Muscle of leg (tissue), 11 donors: ENCODE data around the gene SPTBN1. TPM values are rescaled to one million over a fixed set of nuclear protein-coding genes. Genes with fewer than 3 reads are reported as not detected.

Source experiments
- DNase-seq: peaks from one replicate; pipeline ENCODE4 v3.0.0; 2013
- H3K27ac ChIP-seq: one replicate; pipeline ENCODE4 v1.5.1; 2013; ENCODE audit warnings: mild to moderate bottlenecking, low read length, control low read depth
- H3K27me3 ChIP-seq: one replicate; pipeline ENCODE4 v1.6.1; 2013; ENCODE audit warnings: low read length; ENCODE audit not compliant: control insufficient read depth, insufficient read depth
- H3K36me3 ChIP-seq: one replicate; pipeline ENCODE4 v1.6.1; 2013; ENCODE audit warnings: low read length; ENCODE audit not compliant: control insufficient read depth, insufficient read depth
- H3K4me1 ChIP-seq: one replicate; pipeline ENCODE4 v1.6.1; 2013; ENCODE audit warnings: low read length; ENCODE audit not compliant: control insufficient read depth, insufficient read depth
- H3K4me3 ChIP-seq: one replicate; pipeline ENCODE4 v1.5.1; 2013; ENCODE audit warnings: low read length, control low read depth
- H3K9me3 ChIP-seq: replicated peaks from 2 replicates; pipeline ENCODE4 v1.6.1; 2013; ENCODE audit warnings: low read depth, low read length; ENCODE audit not compliant: control insufficient read depth
- WGBS: methylation state at CpG from one replicate; pipeline ENCODE4 v1.1.5; 2013; ENCODE audit warnings: missing lambda C conversion rate; ENCODE audit not compliant: insufficient coverage; 5-methylcytosine and 5-hydroxymethylcytosine counted together
- polyA plus RNA-seq, 8 donors: library from polyadenylated mRNA; unstranded; fragments of 120-200 nt; gene quantifications; one replicate each; pipeline versions ENCODE4 v1.2.1 to v1.2.3, GENCODE V29; 2013; ENCODE audit warnings: inconsistent platforms in 1 of 8, low replicate concordance in 1 of 8; ENCODE audit not compliant: insufficient read length in 8 of 8, insufficient read depth in 1 of 8
- total RNA-seq: library from RNA; stranded (reverse); fragments of 120-200 nt; gene quantifications from one replicate; pipeline ENCODE4 v1.2.4, GENCODE V29; 2013

Gene SPTBN1
- total and polyA plus RNA-seq, 9 donors: 228 to 333 (median 273) TPM

DNA sequence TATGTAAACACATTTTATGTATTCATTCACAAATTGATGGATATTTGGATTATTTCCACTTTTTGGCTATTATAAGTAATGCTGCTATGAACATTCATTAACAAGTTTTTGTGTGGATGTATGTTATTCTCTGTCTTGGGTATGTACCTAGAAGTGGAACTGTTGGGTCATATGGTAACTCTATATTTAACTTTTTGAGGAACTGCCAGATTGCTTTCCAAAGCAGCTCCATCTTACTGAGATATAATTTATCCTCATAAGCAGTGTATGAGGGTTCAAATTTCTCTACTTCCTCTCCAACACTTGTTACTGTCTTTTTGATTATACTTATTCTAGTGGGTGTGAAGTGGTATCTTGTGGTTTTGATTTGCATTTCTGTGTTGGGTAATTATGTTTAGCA is 260.2 kb downstream of the SPTBN1 start:
- H3K36me3 ChIP-seq: no peaks in the 10 kb centered on the region
- DNase-seq: no peak
- no peaks in the 10 kb centered on the region for H3K4me1 ChIP-seq
- H3K27ac ChIP-seq: no peak overlapping the region
- H3K27me3 ChIP-seq: no peaks in the 10 kb centered on the region
- no peaks in the 10 kb centered on the region for H3K9me3 ChIP-seq
- H3K4me3 ChIP-seq: no peak overlapping the region

DNA sequence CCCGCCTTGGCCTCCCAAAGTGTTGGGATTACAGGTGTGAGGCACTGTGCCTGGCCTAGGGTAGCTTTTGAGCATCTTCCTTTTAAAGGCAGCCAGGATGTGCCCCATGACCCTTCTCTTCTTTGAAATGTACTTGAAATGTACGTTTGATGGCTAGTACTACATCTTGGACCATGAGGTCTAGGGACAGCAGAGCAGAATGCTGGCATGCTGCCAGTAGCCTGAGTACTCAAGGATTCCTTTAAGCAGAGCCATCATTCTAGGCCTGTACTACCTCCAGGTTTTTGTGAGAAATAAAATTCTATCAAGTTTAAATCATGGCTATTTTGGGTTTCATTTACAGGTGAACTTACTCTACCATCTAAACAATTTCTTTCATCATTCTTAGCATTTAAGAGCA is 264.4 kb downstream of the SPTBN1 start:
- Histone ChIP-seq H3K36me3 (no peaks in the 10 kb centered on the region), H3K9me3 (no peaks in the 10 kb centered on the region), H3K27ac (no peak overlapping the region), H3K27me3 (peaks cover 21% of the 10 kb centered on the region), H3K4me3 (no peak overlapping the region), H3K4me1 (peaks cover 18% of the 10 kb centered on the region)
- WGBS: 89% methylated on average over 1 of the region's 2 CpGs
- no peak for DNase-seq

Other genes starting within 250 kb of the SPTBN1 start
- gene TSPYL6, start 200.1 kb upstream of the SPTBN1 start, total RNA-seq: 0.04 TPM
- gene TSPYL6, start 200.1 kb upstream of the SPTBN1 start, polyA plus RNA-seq: under 1 TPM in 2 of 8 donors, not detected in 6; 0.08 to 0.12 TPM